ENCODE results near the gene MTA1. TPM values are rescaled to one million over a fixed set of nuclear protein-coding genes. Genes with fewer than 3 reads are reported as not detected.
A peak's percentile ranks its signal among the peaks of the same experiment; 100 is the strongest.

MTA1 gene
- total and polyA plus RNA-seq, 8 donors = 24.9 to 183 (median 54.1) TPM

- DNase-seq = peak in 1 of 2 donors; percentile 30
- TF ChIP-seq CTCF (IDR thresholded peaks at IDR 0.05) (no peak), POLR2A (IDR thresholded peaks at IDR 0.05) (no peak), EP300 (IDR thresholded peaks at IDR 0.05) (no peak)
- Histone ChIP-seq H3K27ac (no peak overlapping the region), H3K27me3 (no peaks in the 10 kb centered on the region), H3K36me3 (peaks cover 0 to 10% (median 0%) of the 10 kb centered on the region in 4 donors), H3K9me3 (no peaks in the 10 kb centered on the region), H3K4me3 (no peak overlapping the region), H3K4me1 (peaks cover 0 to 6% (median 2%) of the 10 kb centered on the region in 4 donors)
- intact Hi-C loops (cut with DNase I; ENCODE audit: low total_unique reads) = no loop called here
- WGBS, 5 donors = 83 to 90% (median 89%) methylated on average over 18 to 36 of the region's 36 CpGs
These were observed 79.0 kb downstream of the MTA1 start for GRCh38 chr14:105498430-105499255.

DNA sequence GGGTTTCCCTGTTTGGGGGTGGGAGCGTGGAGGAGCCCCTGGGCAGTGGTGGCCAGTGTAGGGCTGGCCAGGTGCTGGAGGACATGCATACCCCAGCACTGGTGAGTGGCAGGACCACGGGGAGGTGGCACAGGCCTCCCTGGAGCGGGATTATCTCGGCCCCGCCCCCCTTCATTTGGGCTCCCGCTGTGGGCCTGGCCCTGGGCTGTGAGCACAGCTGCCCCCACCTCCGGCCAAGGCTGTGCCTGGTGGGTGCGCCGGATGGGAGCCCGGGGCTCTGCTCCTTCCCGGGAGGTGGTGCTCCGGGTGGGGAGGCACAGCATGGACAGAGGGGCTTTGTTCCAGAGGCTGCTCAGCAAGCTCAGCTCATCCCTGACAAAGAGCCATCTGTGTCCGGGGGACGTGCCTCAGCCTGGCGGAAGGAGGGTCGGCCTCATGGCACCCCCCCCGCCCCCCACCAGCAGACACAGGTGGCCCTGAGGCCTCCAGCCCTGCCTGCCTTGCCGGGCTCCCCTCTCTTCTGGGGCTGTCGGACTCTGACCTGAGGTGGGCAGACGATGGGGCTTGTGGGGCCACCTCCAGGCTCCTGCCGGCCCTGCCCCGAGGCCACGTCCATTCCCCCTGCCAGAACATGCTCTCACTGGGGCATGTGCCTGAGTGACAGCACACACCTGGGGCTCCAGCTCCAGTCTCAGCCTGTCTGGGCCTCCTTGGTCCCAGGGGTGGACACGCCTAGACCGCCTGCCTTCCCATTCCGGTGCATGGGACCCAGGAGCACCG lies 79.8 kb downstream of the MTA1 start:
- 68 to 77% (median 72%) methylated on average over 7 to 27 of the region's 27 CpGs for WGBS, 5 donors
- no peak for TF ChIP-seq POLR2AphosphoS5 (IDR thresholded peaks at IDR 0.05)
- no peak for TF ChIP-seq CTCF (IDR thresholded peaks at IDR 0.05)
- no peak for TF ChIP-seq POLR2A (IDR thresholded peaks at IDR 0.05)
- no peak for TF ChIP-seq EP300 (IDR thresholded peaks at IDR 0.05)
- Histone ChIP-seq H3K4me1 (peaks cover 0 to 6% (median 2%) of the 10 kb centered on the region in 4 donors), H3K36me3 (peaks cover 0 to 10% (median 0%) of the 10 kb centered on the region in 4 donors), H3K9me3 (no peaks in the 10 kb centered on the region), H3K27me3 (no peaks in the 10 kb centered on the region), H3K27ac (no peak overlapping the region), H3K4me3 (no peak overlapping the region)
- peak in 1 of 2 donors; percentile 73 for DNase-seq
- intact Hi-C loops (cut with DNase I; ENCODE audit: low total_unique reads) = loop anchor here (10.0 kb wide), 1 partner anchor 115 kb away; no protein-coding TSS in a partner anchor

DNA sequence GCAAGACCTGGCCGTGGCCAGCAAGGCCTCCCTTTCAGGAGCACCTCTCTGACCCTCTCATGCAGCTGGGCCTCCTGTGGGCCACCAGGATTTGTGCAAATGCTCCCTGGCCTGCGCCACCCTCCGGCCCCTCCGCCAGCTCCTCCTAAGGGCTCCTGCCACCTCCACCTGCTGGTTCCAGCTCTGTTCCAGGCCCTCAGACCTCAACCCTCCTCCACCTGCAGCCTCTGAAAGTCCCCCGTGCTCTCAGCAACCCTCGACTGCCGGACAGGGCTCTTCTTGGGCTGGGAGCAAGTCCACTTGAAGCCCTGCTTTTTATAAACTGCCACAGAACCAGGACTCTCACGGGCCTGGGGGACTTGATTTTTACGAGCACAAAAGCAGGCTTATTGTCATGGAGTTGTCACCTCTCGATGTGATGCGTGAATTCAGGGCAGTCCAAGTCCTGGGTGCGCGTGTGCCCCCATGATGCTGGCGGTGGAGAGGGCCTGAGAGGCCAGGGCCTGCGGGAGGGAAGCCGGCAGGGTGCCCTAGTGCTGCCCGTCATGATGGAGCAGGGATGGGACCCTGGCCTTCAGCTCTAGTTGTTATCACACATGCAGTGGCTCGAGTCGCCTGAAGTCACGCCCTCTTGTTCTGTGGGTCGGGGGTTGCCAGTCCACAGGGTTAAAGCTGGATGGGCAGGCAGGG lies 80.6 kb downstream of the MTA1 start:
- no peaks in the 10 kb centered on the region for H3K9me3 ChIP-seq
- WGBS, 5 donors = 80 to 91% (median 84%) methylated on average over 12 to 21 of the region's 21 CpGs
- peaks cover 0 to 6% (median 2%) of the 10 kb centered on the region in 4 donors for H3K4me1 ChIP-seq
- H3K27ac ChIP-seq = no peak overlapping the region
- peaks cover 0 to 10% (median 0%) of the 10 kb centered on the region in 4 donors for H3K36me3 ChIP-seq
- no peak for DNase-seq
- intact Hi-C loops (cut with DNase I; ENCODE audit: low total_unique reads) = loop anchor here (10.0 kb wide), 1 partner anchor 115 kb away; no protein-coding TSS in a partner anchor
- H3K27me3 ChIP-seq = no peaks in the 10 kb centered on the region
- H3K4me3 ChIP-seq = no peak overlapping the region
- no peak for TF ChIP-seq POLR2AphosphoS5 (IDR thresholded peaks at IDR 0.05)

- H3K27me3 ChIP-seq = no peaks in the 10 kb centered on the region
- TF ChIP-seq CTCF (IDR thresholded peaks at IDR 0.05) = no peak
- TF ChIP-seq POLR2AphosphoS5 (IDR thresholded peaks at IDR 0.05) = no peak
- TF ChIP-seq EP300 (IDR thresholded peaks at IDR 0.05) = no peak
- TF ChIP-seq POLR2A (IDR thresholded peaks at IDR 0.05) = no peak
- peaks cover 0 to 1% (median under 1%) of the 10 kb centered on the region in 4 donors for H3K4me1 ChIP-seq
- no peaks in the 10 kb centered on the region for H3K9me3 ChIP-seq
- no peak for DNase-seq
- WGBS, 5 donors = 68 to 75% (median 72%) methylated on average over 10 of the region's 10 CpGs
- H3K36me3 ChIP-seq = peaks cover 0 to 10% (median 0%) of the 10 kb centered on the region in 4 donors
- intact Hi-C loops (cut with DNase I; ENCODE audit: low total_unique reads) = loop anchor here (10.0 kb wide), 1 partner anchor 116 kb away; no protein-coding TSS in a partner anchor
- H3K4me3 ChIP-seq = no peak overlapping the region
- H3K27ac ChIP-seq = no peak overlapping the region
These were observed 81.1 kb downstream of the MTA1 start for GRCh38 chr14:105500726-105501101.

Data from stomach (tissue), 9 donors.